Smooth muscle cell (in vitro differentiated cells): ENCODE data around the gene ARPC5L. TPM values are rescaled to one million over a fixed set of nuclear protein-coding genes. Genes with fewer than 3 reads are reported as not detected.

Experiments
- DNase-seq: peaks from one replicate; lab custom pipeline; 2025; ENCODE audit not compliant: unreplicated experiment; lab: John Stamatoyannopoulos, UW
- H2AFZ ChIP-seq: fragments of 200-600 bp; sonication (generic); 2 replicates; pipeline ENCODE4 v1.6.0; 2016; ENCODE audit warnings: antibody characterized with exemption, low read depth, mild to moderate bottlenecking
- H3F3A ChIP-seq: fragments of 200-600 bp; sonication (generic); 2 replicates; pipeline ENCODE4 v1.6.0; 2017; ENCODE audit warnings: antibody characterized with exemption, low read depth
- H3K27ac ChIP-seq: fragments of 200-600 bp; sonication (generic); 2 replicates; pipeline ENCODE4 v1.5.1; 2016; ENCODE audit warnings: low read depth, mild to moderate bottlenecking
- H3K27me3 ChIP-seq: fragments of 200-600 bp; sonication (generic); 2 replicates; pipeline ENCODE4 v1.6.1; 2016; ENCODE audit warnings: low read depth, mild to moderate bottlenecking
- H3K36me3 ChIP-seq: fragments of 200-600 bp; sonication (generic); 2 replicates; pipeline ENCODE4 v1.5.1; 2016; ENCODE audit warnings: low read depth
- H3K4me1 ChIP-seq: fragments of 200-600 bp; sonication (generic); 2 replicates; pipeline ENCODE4 v1.5.1; 2016; ENCODE audit warnings: low read depth
- H3K4me2 ChIP-seq: fragments of 200-600 bp; sonication (generic); 2 replicates; pipeline ENCODE4 v1.6.0; 2016; ENCODE audit warnings: mild to moderate bottlenecking
- H3K4me3 ChIP-seq: fragments of 200-600 bp; sonication (generic); 2 replicates; pipeline ENCODE4 v1.5.1; 2016; ENCODE audit warnings: mild to moderate bottlenecking
- H3K79me2 ChIP-seq: fragments of 200-600 bp; sonication (generic); 2 replicates; pipeline ENCODE4 v1.6.0; 2016; ENCODE audit warnings: low read depth, mild to moderate bottlenecking
- H3K9ac ChIP-seq: fragments of 200-600 bp; sonication (generic); 2 replicates; pipeline ENCODE4 v1.6.0; 2016; ENCODE audit warnings: low read depth
- H3K9me3 ChIP-seq: fragments of 200-600 bp; sonication (generic); replicated peaks from 2 replicates; pipeline ENCODE4 v1.5.1; 2016; ENCODE audit warnings: low read depth
- H4K20me1 ChIP-seq: fragments of 200-600 bp; sonication (generic); 2 replicates; pipeline ENCODE4 v1.6.0; 2016; ENCODE audit warnings: low read depth
- WGBS: methylation state at CpG from one replicate; pipeline ENCODE4 v1.1.7; 2016; ENCODE audit warnings: low lambda C conversion rate; 5-methylcytosine and 5-hydroxymethylcytosine counted together
- polyA plus RNA-seq: library from polyadenylated mRNA; unstranded; fragments of >200 nt; fragmentation: Nextera tagmentation; extraction: Ambion mirVana; gene quantifications from 2 replicates; pipeline ENCODE4 v1.2.1, GENCODE V29; 2016
- total RNA-seq: library from RNA; depleted of rRNA; stranded (reverse); fragments of >200 nt; gene quantifications from 2 replicates; pipeline ENCODE4 v1.2.3, GENCODE V29; 2014
- TF ChIP-seq, protein P1 (sequence below): fragments of 200-600 bp; sonication (generic); IDR thresholded peaks from 2 replicates; pipeline ENCODE4 v1.5.1; 2017; ENCODE audit warnings: borderline replicate concordance, mild to moderate bottlenecking, antibody characterized with exemption; ENCODE audit not compliant: insufficient read depth, poor library complexity, severe bottlenecking

The ARPC5L gene
- total and polyA plus RNA-seq, 2 experiments from 2014 or later, result 20.9 to 69.8 TPM

DNA sequence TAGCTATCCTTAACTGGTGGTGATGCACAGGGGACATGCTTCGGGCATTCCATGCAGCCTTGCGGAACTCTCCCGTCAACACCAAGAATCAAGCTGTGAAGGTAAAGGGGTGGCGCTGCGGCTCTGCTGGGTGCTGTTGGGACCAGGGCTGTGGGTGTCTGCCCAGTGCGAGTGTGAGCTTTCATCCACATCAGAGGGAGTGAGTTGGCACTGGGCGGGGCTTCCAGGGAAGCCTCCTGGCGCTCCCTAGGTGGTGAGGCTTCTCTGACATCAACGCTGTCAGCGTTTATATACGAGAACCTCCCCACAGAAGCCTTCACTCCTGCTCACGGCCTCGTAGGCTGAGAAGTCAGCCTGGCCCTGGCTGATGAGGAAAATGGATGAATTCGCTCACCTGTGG, 11.7 kb downstream of the ARPC5L start:
- no peak for DNase-seq
- Histone ChIP-seq H3K27ac (no peak overlapping the region), H3K9ac (no peak overlapping the region), H4K20me1 (peaks cover 81% of the 10 kb centered on the region), H3K36me3 (peaks cover 4% of the 10 kb centered on the region), H3K27me3 (no peaks in the 10 kb centered on the region), H2AFZ (no peak overlapping the region), H3K79me2 (peaks cover 68% of the 10 kb centered on the region), H3F3A (peaks cover 11% of the 10 kb centered on the region), H3K4me1 (peaks cover 11% of the 10 kb centered on the region), H3K4me3 (no peak overlapping the region), H3K9me3 (no peaks in the 10 kb centered on the region), H3K4me2 (no peak overlapping the region)
- 87% methylated on average over 14 of the region's 14 CpGs for WGBS
- TF ChIP-seq, protein P1, sequence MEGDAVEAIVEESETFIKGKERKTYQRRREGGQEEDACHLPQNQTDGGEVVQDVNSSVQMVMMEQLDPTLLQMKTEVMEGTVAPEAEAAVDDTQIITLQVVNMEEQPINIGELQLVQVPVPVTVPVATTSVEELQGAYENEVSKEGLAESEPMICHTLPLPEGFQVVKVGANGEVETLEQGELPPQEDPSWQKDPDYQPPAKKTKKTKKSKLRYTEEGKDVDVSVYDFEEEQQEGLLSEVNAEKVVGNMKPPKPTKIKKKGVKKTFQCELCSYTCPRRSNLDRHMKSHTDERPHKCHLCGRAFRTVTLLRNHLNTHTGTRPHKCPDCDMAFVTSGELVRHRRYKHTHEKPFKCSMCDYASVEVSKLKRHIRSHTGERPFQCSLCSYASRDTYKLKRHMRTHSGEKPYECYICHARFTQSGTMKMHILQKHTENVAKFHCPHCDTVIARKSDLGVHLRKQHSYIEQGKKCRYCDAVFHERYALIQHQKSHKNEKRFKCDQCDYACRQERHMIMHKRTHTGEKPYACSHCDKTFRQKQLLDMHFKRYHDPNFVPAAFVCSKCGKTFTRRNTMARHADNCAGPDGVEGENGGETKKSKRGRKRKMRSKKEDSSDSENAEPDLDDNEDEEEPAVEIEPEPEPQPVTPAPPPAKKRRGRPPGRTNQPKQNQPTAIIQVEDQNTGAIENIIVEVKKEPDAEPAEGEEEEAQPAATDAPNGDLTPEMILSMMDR, result no peak

DNA sequence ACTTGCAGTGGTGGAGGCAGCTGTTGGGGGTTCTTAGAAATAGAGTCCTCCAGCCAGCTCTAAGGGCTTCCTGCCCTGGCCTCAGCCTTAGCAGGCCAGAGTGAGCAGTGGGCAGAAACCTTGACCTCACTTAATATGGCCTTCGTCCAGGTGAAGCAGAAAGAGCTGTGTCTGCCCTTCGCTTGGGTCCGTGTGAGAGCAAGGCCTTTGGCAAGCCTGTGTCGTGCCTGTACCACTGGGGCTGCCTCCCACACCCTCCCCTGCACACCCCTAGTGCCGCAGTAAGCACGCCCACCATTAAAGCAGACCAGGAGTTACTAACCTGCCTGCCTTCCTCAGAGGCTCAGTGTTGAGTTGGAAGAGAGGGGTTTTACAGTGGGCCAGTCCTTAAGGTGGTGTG, 13.6 kb downstream of the ARPC5L start:
- Histone ChIP-seq H3K9ac (no peak overlapping the region), H3K9me3 (no peaks in the 10 kb centered on the region), H3K4me3 (no peak overlapping the region), H3K79me2 (peaks cover 53% of the 10 kb centered on the region), H3K4me2 (no peak overlapping the region), H3K36me3 (peaks cover 4% of the 10 kb centered on the region), H3F3A (peaks cover 8% of the 10 kb centered on the region), H3K27ac (no peak overlapping the region), H3K27me3 (no peaks in the 10 kb centered on the region), H4K20me1 (peaks cover 74% of the 10 kb centered on the region), H3K4me1 (peaks cover 4% of the 10 kb centered on the region), H2AFZ (no peak overlapping the region)
- DNase-seq, result no peak
- 98% methylated on average over 6 of the region's 6 CpGs for WGBS
- TF ChIP-seq, protein P1, result no peak

DNA sequence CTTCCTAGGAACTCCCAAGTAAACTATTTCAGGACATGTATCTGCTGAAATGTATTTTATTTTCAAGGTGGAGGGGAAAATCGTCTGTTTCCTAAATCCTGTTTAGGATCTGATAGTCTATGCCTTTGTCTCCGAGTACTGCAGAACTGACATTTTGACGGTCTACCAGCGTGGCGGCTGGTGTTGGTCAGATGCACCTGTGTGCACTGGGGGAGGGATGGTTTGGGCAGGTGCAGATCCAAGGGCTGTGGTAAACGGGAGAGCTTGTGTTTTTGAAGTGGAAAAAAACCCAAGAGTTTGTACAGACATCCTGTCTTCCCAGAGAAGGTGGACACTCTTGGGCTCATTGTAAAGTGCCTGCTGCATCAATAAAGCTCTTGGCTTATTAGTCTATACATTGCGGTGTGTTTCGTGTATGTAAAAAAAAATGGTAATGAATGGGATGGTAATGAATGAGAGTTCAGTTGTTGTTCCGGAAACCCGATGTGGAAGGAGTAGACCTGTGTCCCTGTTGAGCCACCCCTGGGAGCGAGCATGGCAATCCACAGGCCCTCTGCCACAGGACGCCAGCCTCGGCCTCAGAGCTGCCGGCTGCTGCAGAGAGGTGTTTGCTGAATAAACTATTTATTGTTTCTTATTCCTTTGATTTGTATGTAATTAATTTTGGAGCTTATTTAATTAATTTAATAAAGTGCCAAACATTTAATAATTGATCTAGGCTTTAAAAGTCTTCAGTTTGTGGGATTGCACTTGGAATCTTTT, 15.3 kb downstream of the ARPC5L start:
- H3K27ac ChIP-seq, result no peak overlapping the region
- WGBS, result 97% methylated on average over 14 of the region's 14 CpGs
- peaks cover 36% of the 10 kb centered on the region for H3K79me2 ChIP-seq

More for the DNA sequence above, 15.3 kb downstream of the ARPC5L start:
- H3K4me2 ChIP-seq, result no peak overlapping the region
- TF ChIP-seq, protein P1, result no peak
- H3K4me1 ChIP-seq, result no peaks in the 10 kb centered on the region
- no peaks in the 10 kb centered on the region for H3K27me3 ChIP-seq
- no peak overlapping the region for H3K9ac ChIP-seq
- H3K36me3 ChIP-seq, result peaks cover 4% of the 10 kb centered on the region
- no peaks in the 10 kb centered on the region for H3K9me3 ChIP-seq
- no peak for DNase-seq
- H3F3A ChIP-seq, result peaks cover 6% of the 10 kb centered on the region
- peaks cover 57% of the 10 kb centered on the region for H4K20me1 ChIP-seq
- no peak overlapping the region for H2AFZ ChIP-seq
- no peak overlapping the region for H3K4me3 ChIP-seq
